MM.1S (cell line): ENCODE data around the gene FBLIM1.

Experiments used
- DNase-seq: peaks from one replicate; pipeline ENCODE4 v3.0.0-alpha.2; 2015
- H2AFZ ChIP-seq: fragments of 300-600 bp; sonication (generic); 2 replicates; pipeline ENCODE4 v1.6.0; 2016; ENCODE audit warnings: antibody characterized with exemption, low read length
- H3F3A ChIP-seq: fragments of 300-600 bp; sonication (generic); 2 replicates; pipeline ENCODE4 v1.6.1; 2016; ENCODE audit warnings: mild to moderate bottlenecking, antibody characterized with exemption, low read length, moderate library complexity, mixed read lengths; ENCODE audit not compliant: insufficient read depth
- H3K27ac ChIP-seq: fragments of 300-600 bp; sonication (generic); 2 replicates; pipeline ENCODE4 v1.5.1; 2016; ENCODE audit warnings: mild to moderate bottlenecking, low read length
- H3K27me3 ChIP-seq: fragments of 300-600 bp; sonication (generic); replicated peaks from 2 replicates; pipeline ENCODE4 v1.6.0; 2016; ENCODE audit warnings: low read length; ENCODE audit not compliant: insufficient read depth
- H3K36me3 ChIP-seq: fragments of 300-600 bp; sonication (generic); replicated peaks from 2 replicates; pipeline ENCODE4 v1.6.1; 2016; ENCODE audit warnings: mild to moderate bottlenecking, low read length, mixed read lengths; ENCODE audit not compliant: insufficient read depth
- H3K4me1 ChIP-seq: fragments of 300-600 bp; sonication (generic); 2 replicates; pipeline ENCODE4 v1.6.1; 2016; ENCODE audit warnings: low read length, mixed read lengths
- H3K4me2 ChIP-seq: fragments of 300-600 bp; sonication (generic); 2 replicates; pipeline ENCODE4 v1.6.0; 2016; ENCODE audit warnings: low read depth, low read length
- H3K4me3 ChIP-seq: fragments of 300-600 bp; sonication (generic); 2 replicates; pipeline ENCODE4 v1.5.1; 2016; ENCODE audit warnings: low read length, mixed read lengths
- H3K79me2 ChIP-seq: fragments of 300-600 bp; sonication (generic); 2 replicates; pipeline ENCODE4 v1.6.1; 2016; ENCODE audit warnings: mixed run types, low read length, mixed read lengths
- H3K9ac ChIP-seq: fragments of 300-600 bp; sonication (generic); 2 replicates; pipeline ENCODE4 v1.6.1; 2016; ENCODE audit warnings: low read length, mixed read lengths
- H3K9me2 ChIP-seq: fragments of 300-600 bp; sonication (generic); replicated peaks from 2 replicates; pipeline ENCODE4 v1.6.1; 2016; ENCODE audit warnings: mild to moderate bottlenecking, low read length, mixed read lengths; ENCODE audit not compliant: insufficient read depth
- H3K9me3 ChIP-seq: fragments of 300-600 bp; sonication (generic); replicated peaks from 2 replicates; pipeline ENCODE4 v1.6.1; 2016; ENCODE audit warnings: mild to moderate bottlenecking, low read length, mixed read lengths; ENCODE audit not compliant: insufficient read depth
- H4K20me1 ChIP-seq: fragments of 300-600 bp; sonication (generic); 2 replicates; pipeline ENCODE4 v1.6.1; 2016; ENCODE audit warnings: mild to moderate bottlenecking, low read length, moderate library complexity, mixed read lengths; ENCODE audit not compliant: insufficient read depth
- EZH2 ChIP-seq: fragments of 300-600 bp; sonication (generic); optimal IDR thresholded peaks from 2 replicates; pipeline ENCODE3; 2017; ENCODE audit warnings: low read depth, mild to moderate bottlenecking, antibody characterized with exemption, low read length, mixed read lengths
- EZH2phosphoT487 ChIP-seq: fragments of 300-600 bp; sonication (generic); IDR thresholded peaks from 2 replicates; pipeline ENCODE4 v1.6.1; 2018; ENCODE audit warnings: antibody characterized with exemption, low read length
- TF ChIP-seq, protein P1 (sequence below): fragments of 300-600 bp; sonication (generic); IDR thresholded peaks from 2 replicates; pipeline ENCODE4 v1.5.1; 2016; ENCODE audit warnings: antibody characterized with exemption, low read length, mixed read lengths

Gene FBLIM1

GRCh38 chr1:15764890-15765289 is 6.3 kb downstream of the FBLIM1 start:
- H3K9me3 ChIP-seq, result no peaks in the 10 kb centered on the region
- no peak overlapping the region for H3K27ac ChIP-seq
- H3K4me2 ChIP-seq, result no peak overlapping the region
- no peaks in the 10 kb centered on the region for H3K36me3 ChIP-seq
- no peaks in the 10 kb centered on the region for H3K9me2 ChIP-seq
- no peaks in the 10 kb centered on the region for H3K4me1 ChIP-seq
- H3K27me3 ChIP-seq, result peaks cover 17% of the 10 kb centered on the region
- no peak for DNase-seq
- H3K4me3 ChIP-seq, result no peak overlapping the region
- no peaks in the 10 kb centered on the region for H3F3A ChIP-seq
- H4K20me1 ChIP-seq, result no peaks in the 10 kb centered on the region
- no peak for TF ChIP-seq EZH2phosphoT487
- TF ChIP-seq EZH2, result no peak
- TF ChIP-seq, protein P1, sequence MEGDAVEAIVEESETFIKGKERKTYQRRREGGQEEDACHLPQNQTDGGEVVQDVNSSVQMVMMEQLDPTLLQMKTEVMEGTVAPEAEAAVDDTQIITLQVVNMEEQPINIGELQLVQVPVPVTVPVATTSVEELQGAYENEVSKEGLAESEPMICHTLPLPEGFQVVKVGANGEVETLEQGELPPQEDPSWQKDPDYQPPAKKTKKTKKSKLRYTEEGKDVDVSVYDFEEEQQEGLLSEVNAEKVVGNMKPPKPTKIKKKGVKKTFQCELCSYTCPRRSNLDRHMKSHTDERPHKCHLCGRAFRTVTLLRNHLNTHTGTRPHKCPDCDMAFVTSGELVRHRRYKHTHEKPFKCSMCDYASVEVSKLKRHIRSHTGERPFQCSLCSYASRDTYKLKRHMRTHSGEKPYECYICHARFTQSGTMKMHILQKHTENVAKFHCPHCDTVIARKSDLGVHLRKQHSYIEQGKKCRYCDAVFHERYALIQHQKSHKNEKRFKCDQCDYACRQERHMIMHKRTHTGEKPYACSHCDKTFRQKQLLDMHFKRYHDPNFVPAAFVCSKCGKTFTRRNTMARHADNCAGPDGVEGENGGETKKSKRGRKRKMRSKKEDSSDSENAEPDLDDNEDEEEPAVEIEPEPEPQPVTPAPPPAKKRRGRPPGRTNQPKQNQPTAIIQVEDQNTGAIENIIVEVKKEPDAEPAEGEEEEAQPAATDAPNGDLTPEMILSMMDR, result no peak
- no peak overlapping the region for H2AFZ ChIP-seq
- no peak overlapping the region for H3K9ac ChIP-seq
- no peaks in the 10 kb centered on the region for H3K79me2 ChIP-seq

- no peaks in the 10 kb centered on the region for H3F3A ChIP-seq
- H3K4me3 ChIP-seq, result no peak overlapping the region
- no peak overlapping the region for H3K9ac ChIP-seq
- H2AFZ ChIP-seq, result no peak overlapping the region
- no peaks in the 10 kb centered on the region for H3K9me2 ChIP-seq
- no peaks in the 10 kb centered on the region for H3K36me3 ChIP-seq
- no peaks in the 10 kb centered on the region for H3K9me3 ChIP-seq
- no peaks in the 10 kb centered on the region for H4K20me1 ChIP-seq
- peak; percentile 45 for DNase-seq
- no peaks in the 10 kb centered on the region for H3K79me2 ChIP-seq
- no peak overlapping the region for H3K27ac ChIP-seq
- TF ChIP-seq EZH2, result no peak
- TF ChIP-seq, protein P1, result no peak
- no peak for TF ChIP-seq EZH2phosphoT487
- H3K4me2 ChIP-seq, result no peak overlapping the region
- H3K27me3 ChIP-seq, result peaks cover 14% of the 10 kb centered on the region
- no peaks in the 10 kb centered on the region for H3K4me1 ChIP-seq
Observed at GRCh38 chr1:15765495-15766194, 7.0 kb downstream of the FBLIM1 start.

GRCh38 chr1:15767941-15768340 is 9.3 kb downstream of the FBLIM1 start:
- no peak overlapping the region for H3K4me2 ChIP-seq

More at GRCh38 chr1:15767941-15768340, 9.3 kb downstream of the FBLIM1 start:
- Histone ChIP-seq H2AFZ (no peak overlapping the region), H3K79me2 (no peaks in the 10 kb centered on the region), H3K36me3 (no peaks in the 10 kb centered on the region), H4K20me1 (no peaks in the 10 kb centered on the region), H3K4me3 (no peak overlapping the region), H3F3A (no peaks in the 10 kb centered on the region), H3K9ac (no peak overlapping the region), H3K27ac (no peak overlapping the region), H3K4me1 (no peaks in the 10 kb centered on the region), H3K9me3 (no peaks in the 10 kb centered on the region), H3K27me3 (no peaks in the 10 kb centered on the region), H3K9me2 (no peaks in the 10 kb centered on the region)
- TF ChIP-seq, protein P1, result no peak
- TF ChIP-seq EZH2phosphoT487 (no peak), EZH2 (no peak)
- DNase-seq, result no peak
